ENCODE measurements around the gene MAPK1IP1L.

MAPK1IP1L gene

GRCh38 chr14:55114720-55115119, 63.3 kb downstream of the MAPK1IP1L start:
- TF ChIP-seq EZH2 (optimal IDR thresholded peaks at IDR 0.05; ENCODE audit: low read depth, low read length) = no peak
- no peak for TF ChIP-seq CTCF (IDR thresholded peaks at IDR 0.05; ENCODE audit: low read length)
- no peak for TF ChIP-seq EZH2phosphoT487 (IDR thresholded peaks at IDR 0.05; ENCODE audit: low read length)
- Histone ChIP-seq H2AFZ (ENCODE audit: low read length) (no peak overlapping the region), H3K4me2 (ENCODE audit: low read depth, low read length) (no peak overlapping the region), H3K79me2 (ENCODE audit: low read length) (no peaks in the 10 kb centered on the region), H3K9ac (ENCODE audit: low read length) (no peak overlapping the region), H3K4me3 (ENCODE audit: low read length) (no peak overlapping the region), H3K27ac (ENCODE audit: low read length) (no peak overlapping the region), H3F3A (ENCODE audit: insufficient read depth, low read length) (no peaks in the 10 kb centered on the region), H3K4me1 (ENCODE audit: low read length) (no peaks in the 10 kb centered on the region), H3K9me2 (replicated peaks; ENCODE audit: insufficient read depth, low read length) (no peaks in the 10 kb centered on the region), H4K20me1 (ENCODE audit: insufficient read depth, low read length) (no peaks in the 10 kb centered on the region), H3K27me3 (replicated peaks; ENCODE audit: insufficient read depth, low read length) (no peaks in the 10 kb centered on the region), H3K36me3 (replicated peaks; ENCODE audit: insufficient read depth, low read length) (no peaks in the 10 kb centered on the region), H3K9me3 (replicated peaks; ENCODE audit: insufficient read depth, low read length) (no peaks in the 10 kb centered on the region)
- no peak for DNase-seq

- Histone ChIP-seq H3K27me3 (replicated peaks; ENCODE audit: insufficient read depth, low read length) (no peaks in the 10 kb centered on the region), H3K27ac (ENCODE audit: low read length) (no peak overlapping the region), H3K9ac (ENCODE audit: low read length) (no peak overlapping the region), H3K4me1 (ENCODE audit: low read length) (no peaks in the 10 kb centered on the region), H3K9me3 (replicated peaks; ENCODE audit: insufficient read depth, low read length) (no peaks in the 10 kb centered on the region), H3K36me3 (replicated peaks; ENCODE audit: insufficient read depth, low read length) (no peaks in the 10 kb centered on the region), H3K79me2 (ENCODE audit: low read length) (no peaks in the 10 kb centered on the region), H3K4me2 (ENCODE audit: low read depth, low read length) (no peak overlapping the region), H3F3A (ENCODE audit: insufficient read depth, low read length) (no peaks in the 10 kb centered on the region), H4K20me1 (ENCODE audit: insufficient read depth, low read length) (no peaks in the 10 kb centered on the region), H3K4me3 (ENCODE audit: low read length) (no peak overlapping the region), H2AFZ (ENCODE audit: low read length) (no peak overlapping the region), H3K9me2 (replicated peaks; ENCODE audit: insufficient read depth, low read length) (no peaks in the 10 kb centered on the region)
- TF ChIP-seq CTCF (IDR thresholded peaks at IDR 0.05; ENCODE audit: low read length) (no peak), EZH2 (optimal IDR thresholded peaks at IDR 0.05; ENCODE audit: low read depth, low read length) (no peak), EZH2phosphoT487 (IDR thresholded peaks at IDR 0.05; ENCODE audit: low read length) (no peak)
- DNase-seq = no peak
These were observed 64.0 kb downstream of the MAPK1IP1L start for GRCh38 chr14:55115460-55115859.

- Histone ChIP-seq H3K9me2 (replicated peaks; ENCODE audit: insufficient read depth, low read length) (no peaks in the 10 kb centered on the region), H3K4me1 (ENCODE audit: low read length) (no peaks in the 10 kb centered on the region), H4K20me1 (ENCODE audit: insufficient read depth, low read length) (no peaks in the 10 kb centered on the region), H3F3A (ENCODE audit: insufficient read depth, low read length) (no peaks in the 10 kb centered on the region), H3K4me2 (ENCODE audit: low read depth, low read length) (no peak overlapping the region), H3K27ac (ENCODE audit: low read length) (no peak overlapping the region), H3K9ac (ENCODE audit: low read length) (no peak overlapping the region), H2AFZ (ENCODE audit: low read length) (no peak overlapping the region), H3K79me2 (ENCODE audit: low read length) (no peaks in the 10 kb centered on the region), H3K36me3 (replicated peaks; ENCODE audit: insufficient read depth, low read length) (no peaks in the 10 kb centered on the region), H3K27me3 (replicated peaks; ENCODE audit: insufficient read depth, low read length) (no peaks in the 10 kb centered on the region), H3K4me3 (ENCODE audit: low read length) (no peak overlapping the region), H3K9me3 (replicated peaks; ENCODE audit: insufficient read depth, low read length) (no peaks in the 10 kb centered on the region)
- no peak for DNase-seq
- no peak for TF ChIP-seq EZH2 (optimal IDR thresholded peaks at IDR 0.05; ENCODE audit: low read depth, low read length)
- TF ChIP-seq CTCF (IDR thresholded peaks at IDR 0.05; ENCODE audit: low read length) = no peak
- no peak for TF ChIP-seq EZH2phosphoT487 (IDR thresholded peaks at IDR 0.05; ENCODE audit: low read length)
These were observed 64.4 kb downstream of the MAPK1IP1L start for GRCh38 chr14:55115861-55116245.

Data from MM.1S (cell line).